Activated CD4-positive, alpha-beta T cell treated with anti-CD3 and anti-CD28 coated beads, Interleukin-2, amount 10 ng/mL, durations not matched to agents 24 days and 14 days (primary cell): ENCODE measurements around the gene CDC26. TPM values are rescaled to one million over a fixed set of nuclear protein-coding genes. Genes with fewer than 3 reads are reported as not detected.
A peak's percentile ranks its signal among the peaks of the same experiment; 100 is the strongest.

Experiments used
- DNase-seq: peaks from one replicate; pipeline ENCODE4 v3.0.0; 2022
- H3K27ac Mint-ChIP-seq: one replicate; pipeline ENCODE4 v1.8.0; 2022; ENCODE audit warnings: mild to moderate bottlenecking, mixed read lengths
- H3K27me3 Mint-ChIP-seq: one replicate; pipeline ENCODE4 v1.8.0; 2022; ENCODE audit warnings: mixed read lengths
- H3K36me3 Mint-ChIP-seq: one replicate; pipeline ENCODE4 v1.8.0; 2022; ENCODE audit warnings: low read depth, mild to moderate bottlenecking, mixed read lengths
- H3K4me1 Mint-ChIP-seq: one replicate; pipeline ENCODE4 v1.8.0; 2021; ENCODE audit warnings: mixed read lengths
- H3K4me3 Mint-ChIP-seq: one replicate; pipeline ENCODE4 v1.8.0; 2022; ENCODE audit warnings: mild to moderate bottlenecking, moderate library complexity, mixed read lengths
- H3K9me3 Mint-ChIP-seq: one replicate; pipeline ENCODE4 v1.8.0; 2021; ENCODE audit warnings: mixed read lengths
- intact Hi-C: fragments of 100-400 bp; cut with micrococcal nuclease; formaldehyde crosslinking; loops from one replicate; pipeline ENCODE4 v1.15.1; 2023
- total RNA-seq: library from RNA; stranded (reverse); gene quantifications from 2 replicates; pipeline ENCODE4 v1.2.3, GENCODE V29; 2022

Gene CDC26
- 52.0 and 57.4 TPM in 2 replicates for total RNA-seq

DNA sequence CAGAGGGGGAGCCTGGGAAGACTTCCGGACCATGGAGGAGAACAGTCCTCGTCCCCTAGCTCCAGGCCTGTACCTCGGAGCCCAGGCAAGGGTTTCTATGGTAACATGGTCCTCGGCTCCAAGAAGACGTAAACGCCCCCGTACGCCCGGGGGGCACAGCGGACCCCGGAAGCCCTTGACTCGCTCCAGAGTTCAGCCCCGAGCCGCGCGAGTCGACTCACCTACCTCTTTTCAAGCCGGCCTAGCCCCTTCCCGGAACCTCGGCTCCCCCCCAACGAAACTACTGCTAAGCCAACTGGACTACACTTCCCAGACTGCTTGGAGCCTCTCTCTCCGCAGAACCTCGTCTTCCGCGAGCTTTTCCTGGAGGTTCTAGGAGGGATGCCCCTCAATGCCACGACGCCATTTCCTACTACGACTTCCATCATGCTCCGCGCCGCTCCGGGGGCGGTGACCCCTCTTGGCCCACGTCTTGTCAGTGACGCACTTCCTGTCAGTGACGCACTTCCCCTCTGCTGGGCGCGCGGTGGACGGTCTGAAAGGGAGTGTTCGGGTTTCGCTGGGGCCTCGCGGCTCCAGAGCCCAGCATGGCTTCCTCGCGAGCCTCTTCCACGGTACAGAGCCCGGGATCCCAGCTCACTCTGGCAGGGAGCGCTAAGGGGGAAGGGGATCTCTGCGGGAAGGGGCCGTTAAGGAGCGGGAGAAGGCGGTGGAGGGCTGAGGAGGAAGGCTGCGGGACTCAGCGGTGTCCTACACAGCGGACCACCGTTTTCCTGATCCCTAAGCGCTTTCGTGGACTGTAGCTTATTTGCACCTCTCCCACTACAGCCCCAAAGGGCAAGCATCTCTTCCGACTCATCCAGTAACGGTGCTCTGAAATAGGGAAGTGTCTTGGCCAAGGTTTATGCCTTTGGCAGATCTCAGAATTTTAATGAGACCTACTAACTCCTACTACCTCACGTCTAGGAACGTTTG lies at the start of gene CDC26, which contains the start of gene PRPF4:
Gene CDC26, minus strand, starts transcription at position 416 of the 975 bp plus-strand sequence. CDS start 3,065 bp downstream, outside the sequence.
Gene PRPF4, plus strand, starts transcription at position 502 of the 975 bp plus-strand sequence. Its CDS starts 86 bp downstream, at position 588.
- peak; percentile 99 for DNase-seq
- H3K27ac Mint-ChIP-seq: no peak within 1 kb of the TSS
- no peak within 1 kb of the TSS for H3K4me3 Mint-ChIP-seq
- H3K36me3 Mint-ChIP-seq: peaks cover 42% of the 10 kb centered on the region
- intact Hi-C loops: loop anchor here (1.0 to 10.0 kb wide), 7 partner anchors 65 to 383 kb away; partner anchors contain the start of genes ALAD, C9orf43, POLE3 and SLC31A2
- peaks cover 28% of the 10 kb centered on the region for H3K4me1 Mint-ChIP-seq
- no peaks in the 10 kb centered on the region for H3K9me3 Mint-ChIP-seq
- no peaks in the 10 kb centered on the region for H3K27me3 Mint-ChIP-seq

DNA sequence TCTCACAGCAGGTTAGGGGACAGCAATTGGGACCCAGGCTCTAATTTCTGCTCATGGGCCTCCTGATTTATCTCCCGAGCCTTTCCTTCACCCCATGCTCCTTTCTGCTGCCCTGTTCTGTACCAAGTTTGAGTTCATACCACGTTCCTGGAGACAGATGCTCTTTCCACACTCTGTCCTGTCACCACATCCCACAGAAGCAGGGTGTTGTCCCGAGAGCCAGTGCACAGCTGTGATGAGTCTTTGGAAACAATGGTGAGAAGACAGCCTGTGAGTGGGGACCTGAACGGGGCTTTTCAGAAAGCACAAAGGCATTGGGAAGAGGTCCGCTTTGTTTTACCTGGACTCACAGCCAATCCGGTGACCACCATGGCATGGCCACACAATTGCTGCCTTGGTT lies 47.3 kb upstream of the CDC26 start:
- H3K36me3 Mint-ChIP-seq: no peaks in the 10 kb centered on the region
- intact Hi-C loops: no loop called here
- H3K4me3 Mint-ChIP-seq: no peak overlapping the region
- no peaks in the 10 kb centered on the region for H3K4me1 Mint-ChIP-seq
- no peak overlapping the region for H3K27ac Mint-ChIP-seq
- H3K27me3 Mint-ChIP-seq: no peaks in the 10 kb centered on the region
- no peak for DNase-seq
- H3K9me3 Mint-ChIP-seq: no peaks in the 10 kb centered on the region

DNA sequence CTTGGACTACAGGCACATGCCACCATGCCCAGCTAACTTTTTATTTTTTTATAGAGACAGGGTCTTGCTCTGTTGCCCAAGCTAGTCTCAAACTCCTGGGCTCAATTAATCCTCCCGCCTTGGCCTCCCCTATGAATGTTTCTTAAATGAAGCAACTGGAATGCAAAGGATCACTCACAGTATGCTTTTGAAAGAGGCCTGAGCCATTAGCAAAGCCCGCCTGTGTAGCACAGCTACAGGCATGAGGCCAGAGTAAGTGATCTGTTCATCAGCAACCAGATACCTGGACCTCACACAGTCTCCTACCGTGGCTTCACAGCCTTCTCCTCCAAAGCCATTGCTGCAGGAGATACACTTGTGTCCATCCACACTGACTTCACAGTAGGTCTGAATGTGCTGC lies 44.7 kb upstream of the CDC26 start:
- intact Hi-C loops: no loop called here
- no peaks in the 10 kb centered on the region for H3K4me1 Mint-ChIP-seq
- H3K9me3 Mint-ChIP-seq: no peaks in the 10 kb centered on the region
- no peaks in the 10 kb centered on the region for H3K27me3 Mint-ChIP-seq
- H3K4me3 Mint-ChIP-seq: no peak overlapping the region
- no peak overlapping the region for H3K27ac Mint-ChIP-seq
- no peaks in the 10 kb centered on the region for H3K36me3 Mint-ChIP-seq
- DNase-seq: no peak

DNA sequence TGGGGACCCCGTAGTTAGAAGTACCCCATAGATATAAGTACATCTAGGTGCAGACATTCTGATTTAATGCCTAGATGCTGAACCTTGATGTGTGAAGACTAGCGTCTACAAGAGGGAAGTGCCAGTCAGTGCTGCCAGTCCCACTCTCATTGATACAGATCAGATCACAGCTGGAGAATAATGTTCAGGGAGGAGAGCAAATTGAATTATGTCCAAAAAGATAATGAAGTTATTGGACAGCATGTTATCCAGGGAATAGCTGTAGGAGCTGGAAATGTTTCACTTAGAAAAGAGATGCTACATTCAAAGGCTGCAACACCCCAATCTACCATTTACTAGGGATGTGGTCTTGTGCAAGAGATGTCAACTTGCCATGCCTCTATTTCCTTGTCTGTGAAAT lies 43.7 kb upstream of the CDC26 start:
- H3K9me3 Mint-ChIP-seq: no peaks in the 10 kb centered on the region
- no peak overlapping the region for H3K4me3 Mint-ChIP-seq
- no peaks in the 10 kb centered on the region for H3K4me1 Mint-ChIP-seq
- no peak for DNase-seq
- no peaks in the 10 kb centered on the region for H3K27me3 Mint-ChIP-seq
- no peaks in the 10 kb centered on the region for H3K36me3 Mint-ChIP-seq
- intact Hi-C loops: no loop called here
- H3K27ac Mint-ChIP-seq: no peak overlapping the region

DNA sequence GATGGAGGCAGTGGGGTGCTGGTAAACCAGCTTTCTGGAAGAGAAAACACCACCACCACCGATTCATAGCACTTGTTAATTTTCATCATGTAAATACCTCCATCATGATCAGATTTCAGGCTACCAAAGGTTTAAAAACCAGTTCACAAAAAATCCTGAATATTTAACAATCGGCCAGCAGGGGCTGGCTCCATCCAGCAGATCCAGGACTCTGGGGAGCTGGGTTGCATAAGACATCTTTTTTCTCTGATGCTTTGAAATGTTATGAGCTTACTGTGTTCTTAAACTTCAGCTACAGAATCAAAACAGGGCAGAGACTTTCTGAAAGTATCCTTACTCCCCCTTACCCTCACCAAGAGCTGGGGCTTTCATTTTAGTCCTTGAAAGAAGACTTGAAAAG lies 42.4 kb upstream of the CDC26 start:
- Mint-ChIP-seq H3K27ac (no peak overlapping the region), H3K9me3 (no peaks in the 10 kb centered on the region), H3K4me3 (no peak overlapping the region), H3K36me3 (no peaks in the 10 kb centered on the region), H3K27me3 (no peaks in the 10 kb centered on the region), H3K4me1 (no peaks in the 10 kb centered on the region)
- no peak for DNase-seq
- intact Hi-C loops: no loop called here

DNA sequence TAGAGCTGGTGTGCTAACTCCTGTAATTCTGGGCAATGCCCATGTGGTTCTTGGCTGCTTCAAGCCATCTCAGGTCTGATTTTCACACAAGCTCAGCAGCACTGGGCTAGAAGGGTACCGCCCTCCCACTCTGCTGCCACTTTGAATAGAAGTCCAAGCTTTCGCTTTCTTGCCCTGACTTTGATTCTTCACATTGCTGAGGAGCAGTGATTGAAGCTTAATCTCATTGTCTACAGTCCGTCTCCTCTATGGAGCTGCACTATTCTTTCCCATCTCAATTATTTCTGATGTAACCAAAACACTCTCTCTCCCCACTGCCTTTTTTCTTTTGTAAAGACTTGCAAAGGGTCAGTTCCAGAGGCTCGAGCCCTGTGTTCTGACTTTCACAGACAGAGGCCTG lies 40.7 kb upstream of the CDC26 start:
- Mint-ChIP-seq H3K27me3 (no peaks in the 10 kb centered on the region), H3K4me3 (no peak overlapping the region), H3K4me1 (no peaks in the 10 kb centered on the region), H3K36me3 (no peaks in the 10 kb centered on the region), H3K9me3 (no peaks in the 10 kb centered on the region), H3K27ac (no peak overlapping the region)
- DNase-seq: no peak
- intact Hi-C loops: no loop called here

DNA sequence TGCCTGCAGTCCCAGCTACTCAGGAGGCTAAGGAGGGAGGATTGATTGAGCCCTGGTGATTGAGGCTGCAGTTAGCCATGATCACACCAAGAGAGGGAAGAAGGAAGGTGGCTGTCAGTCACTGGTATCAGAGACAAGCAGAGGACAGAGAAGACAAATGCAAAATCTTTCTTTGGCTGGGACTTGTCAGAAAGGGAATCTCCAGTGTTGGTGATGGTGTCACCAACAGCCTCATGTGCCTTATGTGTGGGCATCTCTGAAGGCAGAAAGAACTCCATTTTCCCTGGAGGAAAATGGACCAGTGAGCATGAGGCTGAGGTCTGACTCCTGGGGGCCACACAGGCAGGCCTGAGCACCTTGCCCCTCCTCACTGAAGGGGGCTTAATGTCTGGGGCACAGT lies 39.9 kb upstream of the CDC26 start:
- intact Hi-C loops: no loop called here
- Mint-ChIP-seq H3K9me3 (no peaks in the 10 kb centered on the region), H3K27me3 (no peaks in the 10 kb centered on the region), H3K27ac (no peak overlapping the region), H3K4me3 (no peak overlapping the region), H3K36me3 (no peaks in the 10 kb centered on the region), H3K4me1 (peaks cover 2% of the 10 kb centered on the region)
- DNase-seq: no peak

DNA sequence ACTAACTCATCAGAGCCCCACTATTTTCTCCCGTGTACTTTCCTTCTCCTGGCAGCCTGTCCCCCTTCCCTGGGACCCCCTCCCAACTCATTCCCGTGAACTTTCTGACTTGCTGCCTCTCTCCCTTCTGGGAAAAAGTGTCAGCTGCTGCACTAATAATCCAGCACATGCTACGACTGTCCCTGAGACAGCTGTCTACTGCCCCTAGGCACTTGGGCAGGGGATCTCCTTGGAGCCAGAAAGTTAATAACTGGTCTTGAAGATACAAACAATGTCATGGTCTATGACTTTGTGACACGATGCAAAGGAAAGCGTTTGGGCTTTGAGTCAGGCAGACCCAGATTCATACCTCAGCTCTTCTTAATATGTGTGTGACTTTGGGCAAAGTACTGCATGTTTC lies 37.9 kb upstream of the CDC26 start:
- H3K4me1 Mint-ChIP-seq: peaks cover 2% of the 10 kb centered on the region
- intact Hi-C loops: loop anchor here (5.0 kb wide), 1 partner anchor 34 kb away; the partner anchor contains the start of gene BSPRY
- H3K36me3 Mint-ChIP-seq: no peaks in the 10 kb centered on the region
- no peaks in the 10 kb centered on the region for H3K27me3 Mint-ChIP-seq
- H3K9me3 Mint-ChIP-seq: no peaks in the 10 kb centered on the region
- H3K27ac Mint-ChIP-seq: no peak overlapping the region
- H3K4me3 Mint-ChIP-seq: no peak overlapping the region
- DNase-seq: no peak

DNA sequence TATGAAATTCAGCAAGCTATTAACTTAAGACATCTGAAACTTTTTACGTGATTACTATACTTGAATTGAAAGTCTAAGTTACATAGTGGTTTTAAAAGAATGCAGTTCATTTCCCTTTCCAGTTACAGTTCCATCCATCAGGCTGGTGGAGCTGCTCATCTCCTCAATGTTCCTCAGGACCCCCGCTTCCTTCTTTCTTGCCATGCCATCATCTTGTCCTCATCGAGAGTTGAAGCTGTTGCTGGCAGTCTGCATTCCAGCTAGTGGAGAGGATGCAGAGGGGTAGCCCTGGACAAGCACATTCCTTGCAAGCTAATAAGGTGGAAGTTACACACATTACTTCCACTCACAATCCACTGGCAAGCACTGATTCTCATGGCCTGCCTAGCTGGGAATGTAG lies 36.6 kb upstream of the CDC26 start:
- Mint-ChIP-seq H3K36me3 (no peaks in the 10 kb centered on the region), H3K4me3 (no peak overlapping the region), H3K27me3 (no peaks in the 10 kb centered on the region), H3K9me3 (no peaks in the 10 kb centered on the region), H3K4me1 (peaks cover 2% of the 10 kb centered on the region), H3K27ac (no peak overlapping the region)
- intact Hi-C loops: loop anchor here (5.0 kb wide), 1 partner anchor 35 kb away; the partner anchor contains the start of gene BSPRY
- no peak for DNase-seq

DNA sequence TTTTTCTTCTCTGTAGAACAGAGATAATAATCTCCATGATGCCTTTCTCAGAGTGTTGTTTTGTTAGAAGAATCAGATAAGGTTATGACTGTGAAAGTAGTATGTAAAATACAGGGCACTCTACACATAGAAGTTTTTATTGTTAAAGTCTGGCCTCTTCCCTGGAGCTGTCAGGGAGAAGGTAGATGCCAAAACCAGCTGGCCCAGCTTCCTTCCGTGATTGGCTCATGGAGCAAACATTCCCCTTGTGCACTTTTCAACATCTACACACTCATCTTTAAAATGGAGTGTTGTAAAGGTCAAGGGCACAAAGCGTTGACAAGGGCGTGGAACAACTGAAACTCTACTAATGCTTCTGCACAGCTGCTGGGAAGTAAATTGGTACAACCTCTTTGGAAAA lies 35.2 kb upstream of the CDC26 start:
- H3K4me3 Mint-ChIP-seq: no peak overlapping the region
- H3K9me3 Mint-ChIP-seq: no peaks in the 10 kb centered on the region
- no peaks in the 10 kb centered on the region for H3K27me3 Mint-ChIP-seq
- H3K27ac Mint-ChIP-seq: no peak overlapping the region
- intact Hi-C loops: loop anchor here (5.0 kb wide), 1 partner anchor 37 kb away; the partner anchor contains the start of gene BSPRY
- peaks cover 2% of the 10 kb centered on the region for H3K4me1 Mint-ChIP-seq
- H3K36me3 Mint-ChIP-seq: no peaks in the 10 kb centered on the region
- DNase-seq: no peak

DNA sequence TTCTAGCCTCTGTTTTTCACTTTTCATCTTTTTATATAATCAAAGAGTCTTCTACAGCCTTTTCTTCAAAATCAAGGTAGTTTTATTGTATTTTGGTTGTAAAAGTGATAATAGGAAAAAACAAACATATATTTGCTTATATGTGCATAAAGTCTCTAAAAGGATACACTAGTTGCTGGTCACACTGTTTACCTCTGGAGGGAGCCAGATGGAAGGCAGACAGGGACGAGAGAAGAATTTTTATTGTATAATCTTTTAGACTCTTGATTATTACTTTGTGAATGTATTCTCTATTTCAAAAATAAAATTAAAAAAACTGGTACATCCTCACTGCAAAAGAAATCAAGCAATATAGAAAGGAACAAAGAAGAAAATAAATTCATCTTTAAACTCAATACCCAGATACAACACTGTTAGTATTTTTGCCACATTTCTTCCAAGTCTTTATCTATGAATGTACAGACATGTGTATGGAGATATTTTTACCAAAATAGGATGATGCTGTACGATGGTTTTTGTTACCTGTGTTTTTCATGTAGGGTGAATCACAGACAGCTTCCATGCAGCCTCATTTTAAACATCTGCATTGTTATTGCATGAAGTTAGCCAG lies 33.9 kb upstream of the CDC26 start:
- H3K9me3 Mint-ChIP-seq: no peaks in the 10 kb centered on the region
- H3K36me3 Mint-ChIP-seq: no peaks in the 10 kb centered on the region
- H3K27me3 Mint-ChIP-seq: peaks cover 3% of the 10 kb centered on the region
- H3K4me3 Mint-ChIP-seq: no peak overlapping the region
- peak; percentile 79 for DNase-seq
- intact Hi-C loops: loop anchor here (1.0 kb wide), 3 partner anchors 92 to 349 kb away; partner anchors contain the start of gene ALAD
- peaks cover 2% of the 10 kb centered on the region for H3K4me1 Mint-ChIP-seq
- no peak overlapping the region for H3K27ac Mint-ChIP-seq

DNA sequence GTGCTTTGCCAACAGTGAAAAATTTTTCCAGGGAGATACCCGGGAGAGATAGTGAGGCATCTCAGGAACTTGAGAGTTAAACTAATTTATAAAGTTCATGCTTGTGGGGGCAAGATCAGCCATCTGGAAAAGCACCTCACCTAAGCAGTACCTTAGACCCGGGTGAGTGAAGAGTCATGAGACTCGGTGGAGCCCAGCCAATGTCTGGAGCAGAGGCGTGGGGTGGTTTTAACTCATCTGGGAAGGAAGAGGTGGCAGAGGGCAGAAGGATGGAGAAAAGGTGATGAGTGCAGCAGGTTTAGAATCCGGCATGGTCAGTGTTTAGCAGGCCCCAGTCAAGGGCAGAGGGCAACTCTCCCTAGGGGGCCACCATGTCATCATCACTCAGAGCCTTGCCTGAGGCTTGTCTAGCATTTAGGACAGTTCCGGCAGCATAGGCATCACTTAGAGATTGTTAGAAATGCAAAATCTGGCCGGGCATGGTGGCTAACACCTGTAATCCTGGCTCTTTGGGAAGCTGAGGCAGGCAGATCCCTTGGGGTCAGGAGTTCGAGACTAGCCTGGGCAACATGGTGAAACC lies 32.1 kb upstream of the CDC26 start:
- Mint-ChIP-seq H3K36me3 (no peaks in the 10 kb centered on the region), H3K9me3 (no peaks in the 10 kb centered on the region), H3K27me3 (peaks cover 4% of the 10 kb centered on the region), H3K4me3 (no peak overlapping the region), H3K4me1 (peaks cover 2% of the 10 kb centered on the region), H3K27ac (no peak overlapping the region)
- intact Hi-C loops: no loop called here
- no peak for DNase-seq

DNA sequence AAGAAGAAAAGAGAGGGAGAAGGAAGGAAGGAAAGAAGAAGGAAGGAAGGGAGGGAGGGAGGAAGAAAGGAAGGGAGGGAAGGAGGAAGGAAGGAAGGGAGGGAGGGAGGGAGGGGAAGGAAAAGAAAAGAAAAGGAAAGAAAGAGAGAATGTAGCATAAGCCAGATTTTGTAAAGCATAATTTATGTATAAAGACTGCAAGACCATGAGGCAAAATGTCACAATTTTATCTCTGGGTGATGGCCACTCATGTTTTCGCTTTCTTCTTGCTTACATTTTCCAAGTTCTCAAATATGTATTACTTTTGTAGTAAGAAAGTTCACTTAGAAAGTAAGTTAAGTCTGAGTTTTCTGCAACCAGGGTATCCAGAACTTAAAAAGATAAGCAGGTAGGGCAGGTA lies 31.2 kb upstream of the CDC26 start:
- peaks cover 2% of the 10 kb centered on the region for H3K4me1 Mint-ChIP-seq
- H3K36me3 Mint-ChIP-seq: no peaks in the 10 kb centered on the region
- intact Hi-C loops: no loop called here
- no peak overlapping the region for H3K27ac Mint-ChIP-seq
- H3K27me3 Mint-ChIP-seq: peaks cover 8% of the 10 kb centered on the region
- no peak overlapping the region for H3K4me3 Mint-ChIP-seq
- no peaks in the 10 kb centered on the region for H3K9me3 Mint-ChIP-seq
- DNase-seq: no peak
